PC-9 (cell line): ENCODE data around the gene WNT8B.

ENCODE experiments used
- CTCF ChIP-seq: fragments of 200-600 bp; sonication (generic); conservative IDR thresholded peaks from 2 replicates; pipeline ENCODE4 v1.6.1; 2017; ENCODE audit warnings: mixed run types, antibody characterized with exemption, mild to moderate bottlenecking, moderate library complexity
- EZH2 ChIP-seq: fragments of 200-600 bp; sonication (generic); IDR thresholded peaks from 2 replicates; pipeline ENCODE4 v1.8.0; 2017; ENCODE audit warnings: antibody characterized with exemption, low read depth

- TF ChIP-seq CTCF (no peak), EZH2 (no peak)
Measured at GRCh38 chr10:100501423-100501822, 38.6 kb downstream of the WNT8B start.
